ENCODE results near the gene KLHDC4. TPM values are rescaled to one million over a fixed set of nuclear protein-coding genes. Genes with fewer than 3 reads are reported as not detected.

KLHDC4 gene
- total RNA-seq, 1 donor from 2014 or later: 20.5 TPM

GRCh38 chr16:87707714-87708580 is 57.8 kb downstream of the KLHDC4 start:
- TF ChIP-seq CTCF (IDR thresholded peaks at IDR 0.05): no peak
- H3K36me3 Mint-ChIP-seq (ENCODE audit: low read depth): peaks cover 24% of the 10 kb centered on the region
- no peak overlapping the region for H3K4me3 Mint-ChIP-seq (ENCODE audit: unreplicated experiment)
- H3K9me3 Mint-ChIP-seq (ENCODE audit: low read depth): no peaks in the 10 kb centered on the region
- H3K4me1 Mint-ChIP-seq (ENCODE audit: low read depth): no peaks in the 10 kb centered on the region
- H3K27ac Mint-ChIP-seq (ENCODE audit: unreplicated experiment): no peak overlapping the region
- no peaks in the 10 kb centered on the region for H3K27me3 Mint-ChIP-seq (ENCODE audit: low read depth)
- DNase-seq (ENCODE audit: low spot score): no peak

GRCh38 chr16:87707097-87707496 is 58.7 kb downstream of the KLHDC4 start:
- Mint-ChIP-seq H3K4me3 (ENCODE audit: unreplicated experiment) (no peak overlapping the region), H3K36me3 (ENCODE audit: low read depth) (peaks cover 24% of the 10 kb centered on the region)

GRCh38 chr16:87706278-87707000 is 59.3 kb downstream of the KLHDC4 start:
- H3K36me3 Mint-ChIP-seq (ENCODE audit: low read depth): peaks cover 26% of the 10 kb centered on the region
- H3K4me3 Mint-ChIP-seq (ENCODE audit: unreplicated experiment): no peak overlapping the region
- H3K27ac Mint-ChIP-seq (ENCODE audit: unreplicated experiment): no peak overlapping the region
- no peaks in the 10 kb centered on the region for H3K27me3 Mint-ChIP-seq (ENCODE audit: low read depth)
- DNase-seq (ENCODE audit: low spot score): no peak
- H3K9me3 Mint-ChIP-seq (ENCODE audit: low read depth): no peaks in the 10 kb centered on the region
- H3K4me1 Mint-ChIP-seq (ENCODE audit: low read depth): no peaks in the 10 kb centered on the region
- no peak for TF ChIP-seq CTCF (IDR thresholded peaks at IDR 0.05)

More at GRCh38 chr16:87707097-87707496, 58.7 kb downstream of the KLHDC4 start:
- DNase-seq (ENCODE audit: low spot score): no peak
- Mint-ChIP-seq H3K27ac (ENCODE audit: unreplicated experiment) (no peak overlapping the region), H3K27me3 (ENCODE audit: low read depth) (no peaks in the 10 kb centered on the region), H3K9me3 (ENCODE audit: low read depth) (no peaks in the 10 kb centered on the region), H3K4me1 (ENCODE audit: low read depth) (no peaks in the 10 kb centered on the region)
- peak; percentile 13 for TF ChIP-seq CTCF (IDR thresholded peaks at IDR 0.05)

GRCh38 chr16:87705771-87706277 is 60.0 kb downstream of the KLHDC4 start:
- no peak for DNase-seq (ENCODE audit: low spot score)
- no peaks in the 10 kb centered on the region for H3K4me1 Mint-ChIP-seq (ENCODE audit: low read depth)
- H3K27ac Mint-ChIP-seq (ENCODE audit: unreplicated experiment): no peak overlapping the region
- H3K4me3 Mint-ChIP-seq (ENCODE audit: unreplicated experiment): no peak overlapping the region
- peaks cover 22% of the 10 kb centered on the region for H3K36me3 Mint-ChIP-seq (ENCODE audit: low read depth)
- TF ChIP-seq CTCF (IDR thresholded peaks at IDR 0.05): no peak
- H3K9me3 Mint-ChIP-seq (ENCODE audit: low read depth): no peaks in the 10 kb centered on the region
- no peaks in the 10 kb centered on the region for H3K27me3 Mint-ChIP-seq (ENCODE audit: low read depth)

- TF ChIP-seq CTCF (IDR thresholded peaks at IDR 0.05): no peak
- no peaks in the 10 kb centered on the region for H3K27me3 Mint-ChIP-seq (ENCODE audit: low read depth)
- H3K36me3 Mint-ChIP-seq (ENCODE audit: low read depth): peaks cover 21% of the 10 kb centered on the region
- no peak for DNase-seq (ENCODE audit: low spot score)
- no peak overlapping the region for H3K4me3 Mint-ChIP-seq (ENCODE audit: unreplicated experiment)
- no peaks in the 10 kb centered on the region for H3K4me1 Mint-ChIP-seq (ENCODE audit: low read depth)
- no peak overlapping the region for H3K27ac Mint-ChIP-seq (ENCODE audit: unreplicated experiment)
- no peaks in the 10 kb centered on the region for H3K9me3 Mint-ChIP-seq (ENCODE audit: low read depth)
These were observed 60.9 kb downstream of the KLHDC4 start for GRCh38 chr16:87704754-87705353.

All from chondrocyte (in vitro differentiated cells).